Stimulated activated naive CD8-positive, alpha-beta T cell treated with anti-CD3 and anti-CD28 coated beads, Interleukin-15, Interleukin-2, amounts not matched to agents 100 ng/mL and 50 ng/mL, for 24 hours (primary cell): Measurements from ENCODE around the gene TAF15.

ENCODE experiments used
- H3K27ac Mint-ChIP-seq: one replicate; pipeline ENCODE4 v1.8.0; 2021; ENCODE audit warnings: mild to moderate bottlenecking, mixed read lengths
- H3K27me3 Mint-ChIP-seq: one replicate; pipeline ENCODE4 v1.8.0; 2021; ENCODE audit warnings: mixed read lengths
- H3K36me3 Mint-ChIP-seq: one replicate; pipeline ENCODE4 v1.8.0; 2021; ENCODE audit warnings: low read depth, mixed read lengths
- H3K4me1 Mint-ChIP-seq: one replicate; pipeline ENCODE4 v1.8.0; 2021; ENCODE audit warnings: low read depth, mixed read lengths
- H3K4me3 Mint-ChIP-seq: one replicate; pipeline ENCODE4 v1.8.0; 2021; ENCODE audit warnings: mild to moderate bottlenecking, mixed read lengths
- H3K9me3 Mint-ChIP-seq: one replicate; pipeline ENCODE4 v1.8.0; 2021; ENCODE audit warnings: mixed read lengths

The TAF15 gene

DNA sequence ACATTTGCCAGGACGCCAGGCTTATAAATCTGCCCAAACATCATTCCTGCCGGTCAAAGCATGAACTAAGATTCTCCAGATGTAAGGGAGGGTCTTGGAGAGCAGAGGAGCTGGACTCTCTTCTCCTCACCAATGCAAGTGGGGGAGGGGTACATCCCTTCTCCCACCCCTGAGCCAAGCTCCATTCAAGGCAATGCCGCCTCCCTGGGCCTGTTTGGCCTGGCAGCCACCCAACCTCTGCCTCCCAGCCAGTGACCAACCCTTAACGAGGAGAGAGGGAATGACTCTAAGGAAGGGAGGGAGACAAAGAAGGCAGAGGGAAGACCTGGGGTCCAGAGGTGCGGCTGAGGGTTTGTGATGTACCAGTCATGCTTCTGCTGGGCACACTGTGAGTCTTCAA is 34.8 kb upstream of the TAF15 start:
- Mint-ChIP-seq H3K4me1 (no peaks in the 10 kb centered on the region), H3K27ac (peak overlapping the region; percentile 36), H3K4me3 (no peak overlapping the region), H3K27me3 (no peaks in the 10 kb centered on the region), H3K36me3 (no peaks in the 10 kb centered on the region), H3K9me3 (no peaks in the 10 kb centered on the region)

DNA sequence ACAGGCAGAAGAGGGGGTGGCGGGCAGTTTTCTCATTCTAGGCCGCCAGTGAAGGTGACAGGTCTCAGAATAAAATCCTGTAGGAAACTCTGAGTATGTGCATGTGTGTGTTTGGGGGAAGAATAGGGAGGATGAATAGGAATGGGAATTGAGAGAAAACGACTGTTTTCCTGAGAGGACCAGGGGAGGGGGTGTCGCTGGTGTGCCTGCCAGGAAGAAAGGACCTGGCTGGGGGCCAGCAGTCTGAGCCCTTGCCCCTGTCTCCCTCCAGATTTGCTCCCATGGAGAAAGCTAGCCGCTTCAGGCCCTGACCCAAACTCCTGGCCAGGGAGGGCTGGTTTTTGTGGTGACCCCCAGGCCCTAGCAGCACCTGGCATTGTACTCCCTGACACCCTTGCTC is 34.2 kb upstream of the TAF15 start:
- no peaks in the 10 kb centered on the region for H3K9me3 Mint-ChIP-seq
- H3K27ac Mint-ChIP-seq, result no peak overlapping the region
- no peaks in the 10 kb centered on the region for H3K36me3 Mint-ChIP-seq
- H3K27me3 Mint-ChIP-seq, result no peaks in the 10 kb centered on the region
- no peaks in the 10 kb centered on the region for H3K4me1 Mint-ChIP-seq
- H3K4me3 Mint-ChIP-seq, result no peak overlapping the region

DNA sequence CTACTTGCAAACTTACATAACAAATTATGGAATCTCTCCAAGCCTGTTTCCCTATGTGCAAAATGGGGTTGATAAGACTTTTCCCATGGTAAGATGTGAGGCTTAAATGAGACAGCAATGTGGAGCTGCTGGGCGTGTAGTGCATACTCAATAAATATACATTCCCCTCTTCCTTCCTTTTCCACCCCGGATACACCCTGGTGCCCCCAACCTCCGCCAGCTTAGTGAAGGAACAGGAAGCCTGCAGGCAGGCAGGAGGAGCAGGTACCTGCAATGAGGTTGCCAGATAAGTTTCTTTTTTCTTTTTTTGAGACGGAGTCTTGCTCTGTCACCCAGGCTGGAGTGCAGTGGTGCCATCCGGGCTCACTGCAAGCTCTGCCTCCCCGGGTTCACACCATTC is 33.7 kb upstream of the TAF15 start:
- Mint-ChIP-seq H3K27me3 (no peaks in the 10 kb centered on the region), H3K4me3 (no peak overlapping the region), H3K27ac (no peak overlapping the region), H3K9me3 (no peaks in the 10 kb centered on the region), H3K36me3 (no peaks in the 10 kb centered on the region), H3K4me1 (no peaks in the 10 kb centered on the region)

DNA sequence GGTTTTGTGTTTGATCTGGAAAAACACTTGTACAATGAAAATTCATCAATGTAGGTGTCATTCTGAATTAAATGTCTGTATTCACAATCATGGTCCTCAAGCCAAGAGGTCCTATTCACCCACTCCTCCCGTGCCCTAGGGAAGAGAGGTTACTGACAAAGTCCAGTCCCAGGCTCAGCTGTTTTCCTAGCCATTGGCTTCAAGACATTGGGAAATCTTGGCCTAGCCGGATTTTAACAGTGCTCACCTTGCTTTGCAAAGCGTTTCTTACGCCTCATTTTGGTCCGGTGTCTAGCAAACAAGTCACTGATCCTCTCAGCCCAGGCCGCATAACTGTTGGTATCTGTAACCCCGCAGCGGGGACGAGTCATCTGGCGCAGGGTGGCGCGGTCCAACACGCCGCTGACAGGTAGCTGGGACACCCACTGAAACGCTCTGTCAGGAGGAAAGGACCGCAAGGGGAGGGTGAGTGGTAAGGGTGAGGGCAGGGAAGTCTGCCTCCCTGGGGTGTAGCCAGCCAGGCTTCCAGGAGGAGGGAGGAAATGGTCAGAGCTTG is 30.6 kb upstream of the TAF15 start:
- H3K27ac Mint-ChIP-seq, result no peak overlapping the region
- peaks cover 8% of the 10 kb centered on the region for H3K27me3 Mint-ChIP-seq
- no peaks in the 10 kb centered on the region for H3K4me1 Mint-ChIP-seq
- no peak overlapping the region for H3K4me3 Mint-ChIP-seq
- H3K9me3 Mint-ChIP-seq, result no peaks in the 10 kb centered on the region
- no peaks in the 10 kb centered on the region for H3K36me3 Mint-ChIP-seq

DNA sequence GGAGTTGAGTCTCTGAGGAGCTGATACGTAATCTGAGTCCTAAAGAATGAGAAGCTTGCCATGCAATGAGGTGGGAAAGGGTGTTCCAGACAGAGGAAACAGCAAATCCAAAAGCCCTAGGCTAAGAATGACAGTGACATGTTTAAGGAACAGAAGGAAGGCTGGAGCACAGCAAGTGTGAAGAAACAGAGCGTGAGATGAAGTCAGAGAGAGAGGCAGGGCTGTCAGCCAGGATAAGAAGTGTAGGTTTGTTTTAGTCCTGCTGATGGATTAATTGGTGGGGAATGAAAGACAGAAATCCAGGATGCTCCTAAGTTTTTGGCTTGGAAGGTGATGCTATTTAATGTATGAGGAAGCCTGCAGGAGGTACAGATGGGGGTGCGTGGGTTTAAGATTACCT is 28.3 kb upstream of the TAF15 start:
- Mint-ChIP-seq H3K27me3 (peaks cover 8% of the 10 kb centered on the region), H3K4me1 (no peaks in the 10 kb centered on the region), H3K4me3 (no peak overlapping the region), H3K36me3 (no peaks in the 10 kb centered on the region), H3K27ac (no peak overlapping the region), H3K9me3 (no peaks in the 10 kb centered on the region)

DNA sequence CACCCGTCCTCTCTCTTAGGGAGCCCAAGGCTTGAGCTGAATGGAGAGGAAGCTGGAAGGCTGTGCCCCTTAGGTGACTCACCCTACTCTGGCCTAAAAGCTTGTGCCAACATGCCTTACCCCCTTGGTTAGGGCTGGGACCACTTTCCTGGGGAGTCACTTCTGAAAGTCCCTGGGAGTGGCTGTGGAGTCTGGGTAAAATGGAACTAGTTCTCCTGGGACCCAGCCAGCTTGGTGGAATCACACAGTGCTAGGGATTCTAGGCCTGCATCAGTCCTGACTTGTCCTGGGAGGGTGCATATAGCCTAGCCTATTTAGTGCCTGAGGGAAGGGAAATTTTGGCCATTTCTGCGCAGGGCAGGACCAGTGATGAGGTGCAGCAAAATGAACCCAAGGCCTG is 24.4 kb upstream of the TAF15 start:
- Mint-ChIP-seq H3K27me3 (peaks cover 8% of the 10 kb centered on the region), H3K4me1 (peaks cover 16% of the 10 kb centered on the region), H3K36me3 (no peaks in the 10 kb centered on the region), H3K4me3 (no peak overlapping the region), H3K27ac (no peak overlapping the region), H3K9me3 (no peaks in the 10 kb centered on the region)

DNA sequence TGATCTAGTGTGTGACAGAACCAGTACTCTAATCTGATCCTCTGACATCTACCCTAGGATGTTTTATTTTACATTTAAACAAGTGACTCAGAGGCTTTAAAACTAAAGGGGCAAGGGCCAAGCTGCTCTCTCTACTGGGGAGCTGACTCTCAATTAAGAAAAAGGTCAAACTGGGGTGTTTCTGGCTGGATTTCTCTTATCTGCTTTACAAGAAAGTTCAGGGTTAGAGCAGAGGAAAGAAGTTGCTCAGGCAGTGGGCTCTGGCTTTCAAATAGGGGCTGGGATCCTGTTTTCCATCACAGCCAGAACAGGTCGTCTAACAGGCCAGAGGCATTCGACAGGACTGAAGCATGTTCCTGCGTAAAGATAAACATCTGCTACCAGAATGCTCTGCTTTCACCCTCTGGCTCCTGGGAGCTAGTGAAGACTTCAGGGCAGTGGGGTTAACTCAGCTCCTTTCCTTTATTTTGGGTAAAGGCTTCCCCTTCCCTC is 22.3 kb upstream of the TAF15 start:
- no peak overlapping the region for H3K27ac Mint-ChIP-seq
- peaks cover 20% of the 10 kb centered on the region for H3K4me1 Mint-ChIP-seq
- peaks cover 5% of the 10 kb centered on the region for H3K27me3 Mint-ChIP-seq
- H3K4me3 Mint-ChIP-seq, result no peak overlapping the region
- no peaks in the 10 kb centered on the region for H3K36me3 Mint-ChIP-seq
- H3K9me3 Mint-ChIP-seq, result no peaks in the 10 kb centered on the region

DNA sequence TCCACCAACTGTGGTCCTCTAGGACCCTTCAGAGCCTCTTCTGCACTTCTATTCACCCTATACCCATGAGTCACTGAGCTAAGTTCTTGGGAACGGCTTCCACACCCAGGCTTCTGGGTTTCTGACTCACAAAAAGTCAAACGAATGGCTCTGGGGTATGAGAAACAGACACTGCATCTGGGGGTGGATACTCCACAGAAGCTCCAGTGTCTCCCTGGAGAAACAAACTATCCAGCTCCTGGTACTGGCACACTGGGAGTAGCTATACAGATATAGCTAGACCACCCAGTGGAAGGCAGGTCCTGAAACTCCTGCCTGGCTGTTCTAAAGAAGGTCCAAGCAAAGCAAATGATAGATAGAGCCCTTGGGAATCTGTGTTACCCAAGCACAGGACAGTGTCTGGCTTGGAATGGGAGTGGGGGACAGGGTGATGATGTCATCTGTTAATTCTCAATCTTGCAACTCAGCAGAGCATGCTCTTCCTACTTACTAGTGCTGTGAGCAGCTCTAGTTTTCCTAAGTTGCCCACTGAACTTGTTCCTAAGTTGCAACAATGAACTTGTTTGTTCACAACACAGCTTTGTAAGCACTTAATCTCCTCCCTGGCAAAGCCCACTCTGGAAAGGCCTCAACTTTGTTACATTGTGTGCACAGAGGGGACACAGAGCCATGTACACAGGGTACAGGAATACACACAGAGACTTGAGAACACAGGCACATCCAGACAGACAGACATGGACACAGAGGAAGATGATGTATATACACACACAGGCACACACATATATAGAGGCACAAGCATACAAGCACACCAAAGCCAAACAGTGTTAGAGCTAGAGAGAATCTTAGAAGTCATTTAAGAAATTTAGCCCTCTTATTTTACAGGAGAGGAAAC is 20.6 kb upstream of the TAF15 start:
- peaks cover 16% of the 10 kb centered on the region for H3K27me3 Mint-ChIP-seq

DNA sequence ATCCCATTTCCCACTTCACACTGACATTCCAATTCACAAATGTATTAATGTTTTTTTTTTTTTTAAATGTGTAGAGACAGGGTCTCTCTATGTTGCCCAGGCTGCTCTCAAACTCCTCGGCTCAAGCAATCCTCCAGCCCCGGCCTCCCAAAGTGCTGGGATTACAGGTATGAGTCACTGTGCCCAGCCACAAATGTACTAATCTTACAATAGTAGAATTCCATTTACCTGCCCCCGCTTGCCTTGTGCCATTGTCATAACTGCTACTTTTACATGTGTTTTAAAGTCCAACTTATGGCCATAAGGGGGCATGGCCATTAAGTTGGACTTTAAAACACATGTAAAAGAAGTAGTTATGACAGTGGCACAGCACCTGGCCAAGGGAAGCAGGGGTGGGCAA is 18.4 kb upstream of the TAF15 start:
- Mint-ChIP-seq H3K27ac (no peak overlapping the region), H3K4me3 (no peak overlapping the region), H3K9me3 (no peaks in the 10 kb centered on the region), H3K27me3 (peaks cover 27% of the 10 kb centered on the region), H3K4me1 (peaks cover 30% of the 10 kb centered on the region), H3K36me3 (no peaks in the 10 kb centered on the region)

More for the DNA sequence above, 20.6 kb upstream of the TAF15 start:
- H3K4me1 Mint-ChIP-seq, result peaks cover 20% of the 10 kb centered on the region
- H3K36me3 Mint-ChIP-seq, result no peaks in the 10 kb centered on the region
- no peak overlapping the region for H3K4me3 Mint-ChIP-seq
- no peak overlapping the region for H3K27ac Mint-ChIP-seq
- no peaks in the 10 kb centered on the region for H3K9me3 Mint-ChIP-seq

DNA sequence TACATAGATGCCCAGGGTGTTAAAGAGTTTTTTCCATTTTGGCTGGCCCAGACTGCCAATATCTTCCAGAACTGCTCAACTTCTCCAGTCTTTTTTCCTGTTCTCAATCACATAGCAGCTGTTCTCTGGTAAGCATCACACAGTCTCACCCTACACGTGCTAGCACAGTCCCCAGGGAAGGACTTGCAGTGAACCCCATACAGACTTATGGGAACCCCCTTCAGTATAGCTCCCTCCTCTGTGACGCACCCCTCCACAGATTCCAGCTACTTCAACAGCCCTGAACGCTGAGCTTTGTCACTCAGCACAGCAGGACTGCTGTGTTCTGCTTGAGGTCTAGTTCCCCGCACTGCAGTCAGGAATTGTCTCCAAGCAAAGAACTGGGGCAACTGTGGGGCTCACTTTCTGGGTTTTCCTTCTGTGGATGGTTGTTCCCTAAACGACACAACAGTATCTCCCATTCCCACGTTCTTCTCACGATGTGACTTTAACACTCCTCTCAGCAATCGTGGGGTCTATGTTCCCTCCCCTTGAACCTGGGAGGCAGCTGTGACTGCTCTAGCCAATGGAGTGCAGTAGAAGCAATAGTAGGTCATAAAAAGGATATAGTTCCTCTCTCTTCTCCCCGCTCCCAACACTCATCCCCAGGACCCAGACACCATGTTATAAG is 17.5 kb upstream of the TAF15 start:
- Mint-ChIP-seq H3K27ac (no peak overlapping the region), H3K4me3 (no peak overlapping the region), H3K27me3 (peaks cover 34% of the 10 kb centered on the region), H3K9me3 (no peaks in the 10 kb centered on the region), H3K4me1 (peaks cover 36% of the 10 kb centered on the region), H3K36me3 (no peaks in the 10 kb centered on the region)

DNA sequence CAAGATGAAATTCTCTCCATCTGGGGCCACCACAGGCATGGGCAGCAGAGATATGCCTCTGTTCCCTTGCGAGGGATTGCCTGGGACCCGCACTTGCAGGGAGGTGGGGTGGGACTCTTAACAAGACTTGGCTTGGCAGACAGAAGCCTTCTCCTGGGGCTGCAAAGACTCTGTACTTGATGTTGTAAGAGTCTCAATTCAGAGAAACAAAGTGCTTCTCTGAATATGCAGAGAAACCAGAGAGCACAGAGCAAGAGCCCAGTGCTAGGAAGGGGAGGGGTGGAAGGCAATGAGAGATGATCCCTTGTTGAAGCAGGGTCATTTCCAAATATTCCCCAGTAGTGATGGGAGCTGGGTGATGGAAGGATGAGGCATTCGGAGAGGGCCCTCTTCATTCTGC is 16.0 kb upstream of the TAF15 start:
- Mint-ChIP-seq H3K27ac (no peak overlapping the region), H3K9me3 (no peaks in the 10 kb centered on the region), H3K4me1 (peaks cover 34% of the 10 kb centered on the region), H3K36me3 (no peaks in the 10 kb centered on the region), H3K27me3 (peaks cover 41% of the 10 kb centered on the region), H3K4me3 (no peak overlapping the region)

DNA sequence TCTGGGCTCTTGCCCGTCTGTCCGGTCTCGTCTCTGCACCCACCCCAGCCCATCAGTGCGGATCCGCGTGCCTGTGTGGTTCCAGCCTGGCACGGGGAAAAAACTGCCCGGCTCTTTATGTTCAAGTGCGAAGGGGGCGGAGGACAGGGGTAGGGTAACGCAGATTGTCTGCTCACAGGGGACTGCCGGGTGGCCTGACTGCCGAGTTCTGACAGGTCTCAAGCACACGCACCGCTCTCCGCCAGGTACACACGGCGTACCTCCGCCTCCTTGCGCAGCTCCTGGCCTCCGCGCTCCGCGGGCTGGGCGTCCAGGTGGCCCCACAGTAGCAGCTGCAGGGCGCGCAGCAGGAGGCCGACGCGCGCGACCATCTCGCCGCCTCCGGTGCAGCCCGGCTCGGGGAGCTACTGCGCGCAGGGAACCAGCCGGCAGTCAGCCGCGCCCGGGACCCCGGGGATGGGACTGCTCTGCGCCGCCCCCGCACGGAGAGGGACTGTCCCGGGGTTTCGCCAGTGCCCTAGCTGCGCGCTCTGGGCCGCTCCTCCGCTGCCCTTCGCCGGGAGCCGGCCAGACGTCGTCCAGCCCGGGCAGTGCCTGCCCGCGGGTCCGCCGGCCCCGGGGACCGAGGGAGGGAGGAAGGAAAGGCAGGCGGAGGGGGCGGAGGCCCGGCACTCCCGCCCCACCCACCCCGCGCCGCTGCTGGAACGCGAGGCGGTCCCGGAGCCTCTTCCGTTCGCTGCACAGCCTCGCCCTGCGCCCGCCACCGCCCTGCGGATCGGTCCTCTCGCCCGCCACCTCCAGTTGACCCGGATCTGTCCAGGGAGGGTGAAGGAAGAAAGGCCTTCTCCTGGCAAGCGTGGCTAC is 14.0 kb upstream of the TAF15 start, which contains the start of gene MMP28:
Gene MMP28 (minus strand): TSS at position 635 of the 864 bp plus-strand sequence. CDS start 264 bp downstream, at position 371.
- Mint-ChIP-seq H3K9me3 (no peaks in the 10 kb centered on the region), H3K27ac (no peak within 1 kb of the TSS), H3K4me3 (peak within 1 kb of the TSS; percentile 78), H3K4me1 (peaks cover 20% of the 10 kb centered on the region), H3K36me3 (no peaks in the 10 kb centered on the region), H3K27me3 (peaks cover 41% of the 10 kb centered on the region)

DNA sequence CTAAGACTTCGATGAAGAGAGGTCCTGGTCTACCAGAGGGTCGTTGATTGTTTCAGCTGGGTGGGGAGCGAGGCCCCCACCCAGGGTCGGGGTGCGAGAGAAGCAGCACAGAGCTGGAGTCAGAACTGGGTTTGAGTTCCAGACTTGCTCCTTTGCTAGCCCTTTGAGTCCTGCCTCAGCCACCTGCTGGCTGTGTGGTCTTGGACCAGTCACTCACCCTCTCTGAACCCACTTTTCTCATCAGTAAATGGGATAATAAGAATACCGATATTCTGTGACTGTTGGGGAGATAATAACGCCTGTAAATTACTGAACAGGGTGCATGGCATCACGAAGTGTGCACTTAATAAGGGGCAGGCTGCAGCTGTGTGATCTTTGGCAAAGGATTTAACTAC is 13.4 kb upstream of the TAF15 start:
- H3K4me1 Mint-ChIP-seq, result peaks cover 21% of the 10 kb centered on the region

DNA sequence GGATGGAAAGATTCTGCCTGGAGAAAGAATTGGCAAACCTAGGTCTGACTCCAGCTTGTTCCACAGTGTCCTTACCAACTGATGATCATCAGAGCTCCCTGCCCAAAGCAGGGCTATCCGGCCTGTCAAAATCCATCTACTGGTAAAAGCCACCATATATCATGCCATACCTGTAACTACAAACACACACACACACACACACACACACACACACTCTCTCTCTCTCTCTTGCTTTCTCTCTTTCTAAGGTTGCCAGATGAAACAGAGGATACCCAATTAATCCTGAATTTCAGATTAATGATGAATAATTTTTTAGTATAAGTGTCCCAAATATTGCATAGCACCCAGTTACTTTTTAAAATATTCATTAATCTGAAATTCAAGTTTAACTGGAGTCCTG is 12.3 kb upstream of the TAF15 start:
- Mint-ChIP-seq H3K27ac (no peak overlapping the region), H3K4me3 (no peak overlapping the region), H3K9me3 (no peaks in the 10 kb centered on the region), H3K36me3 (no peaks in the 10 kb centered on the region), H3K4me1 (peaks cover 31% of the 10 kb centered on the region), H3K27me3 (peaks cover 41% of the 10 kb centered on the region)

More for the DNA sequence above, 13.4 kb upstream of the TAF15 start:
- Mint-ChIP-seq H3K27me3 (peaks cover 41% of the 10 kb centered on the region), H3K4me3 (peak overlapping the region; percentile 78), H3K36me3 (no peaks in the 10 kb centered on the region), H3K9me3 (no peaks in the 10 kb centered on the region), H3K27ac (no peak overlapping the region)
